ENCODE data around the gene MBOAT2.
"Not testable (repeated sequence)": the region's sequence is repeated elsewhere in the genome, so short reads cannot be mapped to it uniquely, and the experiment has no call there.

MBOAT2 gene

GRCh38 chr2:8992643-8993042 lies 10.8 kb downstream of the MBOAT2 start:
- DNase-seq (ENCODE audit: low spot score), result no peak

- DNase-seq (ENCODE audit: low spot score), result no peak
These were observed 13.9 kb downstream of the MBOAT2 start for GRCh38 chr2:8989536-8990079.

GRCh38 chr2:8987410-8987809 lies 16.1 kb downstream of the MBOAT2 start:
- DNase-seq (ENCODE audit: low spot score), result no peak

GRCh38 chr2:8986327-8986976 lies 17.0 kb downstream of the MBOAT2 start:
- peak; percentile 15 for DNase-seq (ENCODE audit: low spot score)

GRCh38 chr2:8985561-8986326 lies 17.7 kb downstream of the MBOAT2 start:
- no peak for DNase-seq (ENCODE audit: low spot score)

GRCh38 chr2:8984855-8985254 lies 18.6 kb downstream of the MBOAT2 start:
- DNase-seq (ENCODE audit: low spot score), result peak; percentile 12

- no peak for DNase-seq (ENCODE audit: low spot score)
These were observed 19.3 kb downstream of the MBOAT2 start for GRCh38 chr2:8984157-8984556.

- no peak for DNase-seq (ENCODE audit: low spot score)
These were observed 19.9 kb downstream of the MBOAT2 start for GRCh38 chr2:8983571-8983970.

GRCh38 chr2:8981876-8982275 lies 21.6 kb downstream of the MBOAT2 start:
- no peak for DNase-seq (ENCODE audit: low spot score)

- DNase-seq (ENCODE audit: low spot score), result no peak
These were observed 23.4 kb downstream of the MBOAT2 start for GRCh38 chr2:8980096-8980495.

GRCh38 chr2:8977758-8978157 lies 25.7 kb downstream of the MBOAT2 start:
- DNase-seq (ENCODE audit: low spot score), result no peak

GRCh38 chr2:8976442-8977259 lies 26.8 kb downstream of the MBOAT2 start:
- DNase-seq (ENCODE audit: low spot score), result no peak

GRCh38 chr2:8974016-8974415 lies 29.5 kb downstream of the MBOAT2 start:
- no peak for DNase-seq (ENCODE audit: low spot score)

- DNase-seq (ENCODE audit: low spot score), result not testable (repeated sequence)
These were observed 30.5 kb downstream of the MBOAT2 start for GRCh38 chr2:8973017-8973416.

GRCh38 chr2:8972535-8972934 lies 30.9 kb downstream of the MBOAT2 start:
- DNase-seq (ENCODE audit: low spot score), result not testable (repeated sequence)

- DNase-seq (ENCODE audit: low spot score), result not testable (repeated sequence)
These were observed 34.1 kb downstream of the MBOAT2 start for GRCh38 chr2:8969348-8969747.

- no peak for DNase-seq (ENCODE audit: low spot score)
These were observed 37.2 kb downstream of the MBOAT2 start for GRCh38 chr2:8966123-8966908.

GRCh38 chr2:8965216-8965969 lies 38.1 kb downstream of the MBOAT2 start:
- DNase-seq (ENCODE audit: low spot score), result no peak

GRCh38 chr2:8962890-8963289 lies 40.6 kb downstream of the MBOAT2 start:
- no peak for DNase-seq (ENCODE audit: low spot score)

- DNase-seq (ENCODE audit: low spot score), result no peak
These were observed 45.9 kb downstream of the MBOAT2 start for GRCh38 chr2:8957628-8958027.

GRCh38 chr2:8956774-8957173 lies 46.7 kb downstream of the MBOAT2 start:
- DNase-seq (ENCODE audit: low spot score), result no peak

Measured in germinal center (tissue), 1 donor.